A172 (cell line): Measurements from ENCODE around the gene GPRC5B. TPM values are rescaled to one million over a fixed set of nuclear protein-coding genes. Genes with fewer than 3 reads are reported as not detected.
A peak's percentile ranks its signal among the peaks of the same experiment; 100 is the strongest.

Experiments used
- DNase-seq: peaks from one replicate; pipeline ENCODE4 v3.0.0-alpha.2; 2015; ENCODE audit warnings: low spot score
- total RNA-seq: library from RNA; depleted of rRNA; stranded (reverse); fragments of >200 nt; shearing (Covaris generic); gene quantifications from 2 replicates; pipeline ENCODE4 v1.2.3, GENCODE V29; 2014; rRNA removed

GPRC5B gene
- 23.9 and 41.0 TPM in 2 replicates for total RNA-seq

DNA sequence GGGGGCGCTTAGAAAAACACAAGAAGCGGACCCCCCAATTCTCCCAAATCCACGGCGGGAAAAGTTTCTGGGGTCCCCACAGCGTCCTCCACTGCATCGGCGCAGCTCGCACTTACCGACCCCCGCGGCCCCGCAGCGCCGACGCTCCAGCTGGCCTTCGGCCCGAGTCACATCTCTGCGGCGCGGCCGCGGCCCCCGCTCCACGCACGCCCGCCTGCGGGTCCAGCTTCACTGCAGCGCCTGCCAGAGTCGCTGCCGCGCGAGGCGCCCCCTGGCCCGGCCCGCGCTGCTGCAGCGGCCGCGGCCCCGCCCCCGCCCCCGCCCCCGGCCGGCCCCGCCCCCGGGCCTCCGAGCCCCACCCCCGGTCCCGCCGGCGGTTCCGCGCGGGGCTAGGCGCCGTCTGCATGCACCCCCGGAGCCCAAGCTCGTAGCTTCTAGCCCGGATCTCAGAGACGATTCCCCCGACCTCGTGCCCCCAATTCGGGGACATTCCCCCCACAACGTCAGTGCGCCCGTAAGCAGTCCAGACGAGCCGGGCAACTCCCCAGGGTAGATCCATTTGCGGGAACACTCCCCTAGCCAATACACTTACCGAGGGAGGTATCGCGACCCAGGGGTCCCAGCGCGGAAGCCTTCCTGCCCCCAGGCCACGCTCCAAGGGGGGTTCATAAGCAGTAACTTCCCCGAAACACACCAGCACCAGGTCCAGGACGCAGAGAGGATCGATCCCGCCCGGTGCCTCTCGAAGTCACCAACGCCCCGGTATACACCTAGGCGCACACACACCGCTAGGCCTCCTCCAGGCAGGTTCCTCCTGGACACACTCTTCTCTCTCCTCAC, at the start of gene GPRC5B:
Gene GPRC5B (minus strand): TSS at position 238 of the 840 bp plus-strand sequence. CDS start 12,003 bp downstream, outside the sequence.
- no peak for DNase-seq

GRCh38 chr16:19933740-19934139, 49.1 kb upstream of the GPRC5B start:
- no peak for DNase-seq

DNA sequence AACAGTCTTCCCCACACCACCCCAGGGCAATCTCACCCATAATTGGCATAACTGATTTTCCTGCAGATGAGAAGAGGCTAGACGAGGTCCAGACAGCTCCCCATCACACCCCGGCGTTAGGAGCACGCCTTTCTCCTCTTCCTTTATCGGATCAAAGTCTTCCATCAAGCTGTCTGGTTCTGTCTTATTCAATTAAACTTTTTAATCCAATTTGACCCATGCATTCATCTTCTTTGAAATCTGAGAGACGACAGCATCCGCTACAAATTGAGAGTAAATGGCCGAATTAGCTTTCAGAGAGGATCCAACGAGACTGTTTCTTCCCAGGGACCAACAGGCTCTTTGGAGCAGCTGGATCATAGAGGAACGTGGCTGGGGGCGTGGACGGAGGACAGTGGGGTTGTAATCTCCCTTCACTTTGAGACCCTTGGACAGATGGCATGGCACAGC, 44.4 kb upstream of the GPRC5B start:
- no peak for DNase-seq

DNA sequence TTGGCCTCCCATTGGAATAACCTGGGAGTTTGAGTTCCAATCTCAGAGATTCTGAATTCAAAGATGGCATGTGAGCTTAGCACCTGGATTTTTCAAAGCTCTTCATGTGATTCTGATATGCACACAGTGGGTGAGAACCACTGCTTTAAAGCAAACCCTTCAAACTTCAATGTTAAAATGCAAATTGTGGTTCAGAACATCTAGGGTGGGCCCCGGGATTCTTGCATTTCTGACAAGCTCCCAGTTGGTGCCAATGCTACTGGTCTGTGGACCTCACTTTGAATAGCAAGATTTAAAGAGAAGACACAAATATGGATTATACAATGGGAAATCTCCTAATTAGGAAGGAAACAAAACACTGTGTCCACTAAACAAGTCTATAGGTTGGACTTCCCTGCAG, 43.8 kb upstream of the GPRC5B start:
- no peak for DNase-seq

- peak; percentile 80 for DNase-seq
Measured at GRCh38 chr16:19926449-19927390, 42.1 kb upstream of the GPRC5B start.

- no peak for DNase-seq
Measured at GRCh38 chr16:19923396-19923795, 38.7 kb upstream of the GPRC5B start.

DNA sequence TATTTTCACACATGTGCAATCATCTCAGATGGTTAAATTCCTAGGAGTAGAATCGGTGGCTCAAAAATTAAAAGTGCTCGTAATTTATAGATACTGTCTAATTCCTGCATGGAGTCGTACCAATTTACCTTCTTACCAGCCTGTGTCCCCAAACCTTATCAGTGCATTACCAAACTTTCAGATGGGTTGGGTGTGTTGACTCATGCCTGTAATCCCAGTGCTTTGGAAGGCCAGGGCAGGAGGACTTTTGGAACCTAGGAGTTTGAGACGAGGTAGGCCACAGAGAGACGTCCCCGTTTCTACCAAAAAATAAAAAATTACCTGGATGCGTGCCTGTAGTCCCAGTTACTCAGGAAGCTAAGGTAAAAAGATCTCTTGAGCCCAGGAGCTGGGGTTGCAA, 34.5 kb upstream of the GPRC5B start:
- DNase-seq = no peak

- no peak for DNase-seq
Measured at GRCh38 chr16:19916064-19916463, 31.4 kb upstream of the GPRC5B start.

- no peak for DNase-seq
Measured at GRCh38 chr16:19914877-19915276, 30.2 kb upstream of the GPRC5B start.

DNA sequence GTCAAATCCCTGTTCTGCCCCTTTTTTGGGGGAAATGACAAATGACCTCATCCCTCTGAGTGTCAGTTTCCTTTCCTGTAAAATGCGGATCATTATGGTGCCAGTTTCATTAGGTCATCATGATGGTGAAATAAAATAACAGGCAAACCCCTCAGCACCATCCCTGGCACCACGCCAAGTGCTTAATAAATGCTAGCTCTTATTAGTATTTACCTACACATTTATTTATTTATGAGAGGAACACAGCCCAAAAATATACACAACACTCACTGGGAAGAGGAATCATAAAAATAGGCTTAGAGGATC, 28.6 kb upstream of the GPRC5B start:
- DNase-seq = no peak

DNA sequence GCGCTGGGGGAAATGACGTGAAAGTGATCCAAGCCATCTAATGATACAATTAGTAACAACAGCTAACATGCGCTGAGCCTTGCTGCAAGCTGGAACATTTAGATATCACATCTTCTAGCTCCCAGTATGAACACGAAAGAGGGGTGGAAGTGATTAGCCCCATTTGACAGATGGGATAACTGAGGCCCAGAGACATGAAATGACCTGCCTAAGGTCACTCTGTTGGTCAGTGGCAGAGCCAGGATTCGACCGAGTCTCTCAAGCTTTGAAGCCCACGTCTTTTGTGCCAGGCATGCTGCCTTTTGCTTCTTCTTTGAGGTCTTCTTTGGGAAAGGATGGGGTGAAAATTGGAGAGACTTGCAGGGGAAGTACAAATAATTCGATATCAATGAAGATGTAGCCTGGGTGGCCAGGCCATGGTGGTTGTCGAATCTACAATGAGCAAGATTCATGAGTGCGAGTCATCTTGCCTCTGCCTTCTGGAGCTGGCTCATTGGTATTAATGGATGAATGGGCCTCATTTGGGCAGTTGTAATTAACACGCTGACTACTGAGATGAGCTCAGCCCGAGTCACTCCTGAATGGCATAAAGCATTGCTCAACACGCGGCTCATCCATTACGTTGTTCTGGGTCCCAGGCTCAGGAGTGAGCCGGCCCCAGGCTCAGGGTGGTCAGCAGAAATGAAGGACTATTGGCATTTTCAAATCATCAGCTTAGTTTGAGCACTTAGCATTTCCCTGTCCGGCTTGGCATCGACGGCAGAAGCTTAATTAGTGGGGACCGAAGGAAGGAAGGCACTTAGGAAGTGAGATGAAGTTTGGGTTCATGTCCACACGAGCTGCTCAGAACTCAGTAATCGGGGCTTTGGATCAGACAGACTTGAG, 28.0 kb upstream of the GPRC5B start:
- peak; percentile 57 for DNase-seq

DNA sequence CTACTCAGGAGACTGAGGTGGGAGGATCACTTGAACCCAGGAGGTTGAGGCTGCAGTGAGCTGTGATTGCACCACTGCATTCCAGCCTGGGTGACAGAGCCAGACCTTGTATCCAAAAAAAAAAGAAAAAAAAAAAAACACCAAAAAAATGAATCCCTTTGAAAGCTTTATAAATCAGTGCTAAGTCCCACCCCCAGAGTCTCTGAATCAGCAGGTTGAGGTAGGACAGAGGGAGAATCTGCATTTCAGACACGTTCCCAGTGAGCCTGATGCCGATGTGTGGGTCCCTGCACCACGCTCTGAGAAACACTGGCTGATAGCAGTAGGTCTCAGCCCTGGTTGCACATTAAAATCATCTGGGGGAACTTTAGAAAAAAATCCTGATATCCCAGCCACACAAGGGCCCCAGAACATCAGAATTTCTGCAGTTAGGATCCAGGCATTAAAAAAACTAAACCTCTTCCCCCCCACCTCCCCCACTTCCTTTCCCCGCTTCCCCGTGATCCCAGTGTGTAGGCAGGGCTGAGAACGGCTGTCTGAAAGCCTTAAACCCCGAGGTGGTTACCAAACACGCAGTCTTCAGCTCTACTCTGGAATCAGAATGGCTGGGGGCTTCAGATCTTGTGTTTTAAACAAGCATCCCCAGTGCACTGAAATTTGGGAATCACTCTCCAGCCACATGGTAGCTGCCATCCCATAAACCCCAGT, 27.3 kb upstream of the GPRC5B start:
- DNase-seq = no peak

DNA sequence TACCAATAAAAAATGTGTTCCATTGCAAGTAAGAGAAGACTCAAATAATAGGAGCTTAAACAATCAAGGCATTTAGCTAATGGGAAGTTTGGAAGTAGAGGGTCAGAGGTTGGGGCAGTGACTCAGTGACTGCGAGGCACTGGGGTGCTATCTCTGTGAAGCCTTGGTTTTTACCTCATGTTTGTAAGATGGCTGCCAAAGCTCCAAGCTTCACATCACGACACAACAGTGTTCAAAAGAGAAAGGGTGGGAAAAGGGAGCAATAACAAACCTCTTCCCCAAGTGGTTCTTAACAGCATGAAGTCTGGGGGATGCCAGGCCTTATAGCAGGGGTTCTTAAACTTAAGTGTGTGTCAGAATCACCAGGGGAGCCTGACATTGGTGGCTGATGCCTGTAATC, 26.6 kb upstream of the GPRC5B start:
- no peak for DNase-seq

- no peak for DNase-seq
Measured at GRCh38 chr16:19909750-19910322, 25.2 kb upstream of the GPRC5B start.

DNA sequence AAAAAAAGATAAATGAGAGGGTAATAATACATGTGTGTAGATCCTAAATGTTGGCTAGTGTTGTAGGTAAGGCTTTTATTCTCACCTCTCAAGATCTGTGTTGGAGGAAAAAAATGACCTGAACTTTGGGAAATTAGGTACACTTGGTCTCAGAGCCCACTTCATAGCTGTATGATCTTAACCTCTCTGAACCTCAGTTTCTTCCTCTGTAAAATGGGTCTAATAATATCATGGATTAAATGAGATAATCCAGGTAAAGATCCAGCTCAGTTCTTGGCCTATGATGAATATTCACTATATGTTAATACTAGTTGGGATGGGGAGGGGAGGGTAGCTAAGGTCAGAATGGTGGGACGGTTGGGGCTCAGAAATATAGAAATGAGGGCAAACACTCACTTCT, 24.3 kb upstream of the GPRC5B start:
- DNase-seq = no peak

GRCh38 chr16:19907161-19907992, 22.7 kb upstream of the GPRC5B start:
- peak; percentile 71 for DNase-seq

DNA sequence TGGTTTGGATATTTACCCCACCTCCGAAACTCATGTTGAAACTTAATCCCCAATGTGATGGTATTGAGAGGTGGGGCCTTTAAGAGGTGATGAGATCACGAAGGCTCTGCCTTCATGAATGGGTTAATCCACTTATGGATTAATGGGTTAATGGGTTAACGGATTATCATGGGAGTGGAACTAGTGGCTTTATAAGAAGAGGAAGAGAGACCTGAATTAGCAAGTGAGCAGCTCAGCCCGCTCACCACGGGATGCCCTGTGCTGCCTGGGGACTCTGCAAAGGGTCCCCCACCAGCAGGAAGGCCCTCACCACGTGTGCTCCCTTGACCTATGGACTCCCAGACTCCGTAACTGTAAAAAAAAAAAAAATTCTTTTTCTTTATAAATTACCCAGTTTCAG, 16.5 kb upstream of the GPRC5B start:
- no peak for DNase-seq

DNA sequence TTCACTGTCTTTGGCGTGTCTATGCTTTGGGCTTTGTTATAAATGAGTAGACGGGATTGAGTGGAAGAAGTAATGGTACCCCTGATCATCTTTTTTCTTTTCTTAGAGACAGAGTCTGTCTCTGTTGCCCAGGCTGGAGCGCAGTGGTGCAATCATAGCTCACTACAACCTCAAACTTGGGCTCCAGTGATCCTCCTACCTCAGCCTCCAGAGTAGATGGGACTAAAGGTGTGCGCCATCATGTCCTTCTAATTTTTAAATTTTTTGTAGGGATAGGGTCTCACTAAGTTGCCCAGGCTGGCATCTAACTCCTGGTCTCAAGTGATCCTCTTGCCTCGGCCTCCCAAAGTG, 14.9 kb upstream of the GPRC5B start:
- DNase-seq = no peak

DNA sequence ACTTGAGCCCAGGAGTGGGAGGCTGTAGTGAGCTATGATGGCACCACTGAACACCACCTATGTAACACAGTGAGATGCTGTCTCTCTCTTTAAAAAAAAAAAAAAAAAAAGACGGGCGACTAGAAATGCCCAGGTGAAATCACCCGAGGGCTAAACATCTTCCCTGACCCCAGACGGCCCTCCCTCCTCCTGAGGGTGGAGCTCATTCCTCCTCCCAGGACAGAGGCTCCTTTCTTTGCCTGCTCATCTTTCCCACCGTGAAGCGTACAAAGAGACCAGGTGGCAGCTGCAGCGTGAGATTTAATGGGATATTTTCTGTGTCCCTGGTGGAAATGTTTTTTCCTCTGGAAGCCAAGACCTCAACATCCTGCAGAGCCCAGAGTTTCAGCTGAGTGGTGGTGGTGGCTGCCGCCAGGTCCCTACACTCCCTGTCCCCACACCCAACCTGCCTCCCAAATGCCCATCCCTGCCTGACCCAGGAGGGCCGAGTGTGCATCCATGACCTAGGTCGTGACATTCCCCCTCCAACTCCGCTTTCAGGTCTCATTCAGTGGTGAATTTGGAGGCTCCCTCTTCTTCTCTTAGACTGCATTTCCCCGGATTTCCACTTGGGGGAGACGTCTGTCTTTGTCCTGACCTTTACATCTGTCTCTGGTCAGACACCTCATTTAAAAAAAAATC, 14.4 kb upstream of the GPRC5B start:
- DNase-seq = peak; percentile 69
